GM12878 (cell line): Measurements from ENCODE around the gene CNGA4.

Experiments
- CHD2 ChIP-seq: IDR thresholded peaks from 2 replicates; pipeline ENCODE4 v1.6.1; 2011; ENCODE audit warnings: low read depth, low read length, improper control_type of control experiment, borderline replicate concordance
- CTCF ChIP-seq, 3 experiments: IDR thresholded peaks in 2 of 3; conservative IDR thresholded peaks in 1 of 3; 2 replicates each; pipeline ENCODE4 v1.5.1; 2011; ENCODE audit warnings: low read depth in 3 of 3, low read length in 3 of 3, mild to moderate bottlenecking in 3 of 3, control low read depth in 2 of 3, moderate library complexity in 2 of 3, inconsistent platforms in 1 of 3, mixed read lengths in 1 of 3; ENCODE audit not compliant: control insufficient read depth in 2 of 3, insufficient read depth in 1 of 3; ENCODE audit errors: extremely low read depth in 1 of 3
- CUX1 ChIP-seq: IDR thresholded peaks from 2 replicates; pipeline ENCODE4 v1.6.1; 2012; ENCODE audit warnings: improper control_type of control experiment, low read depth, low read length; ENCODE audit not compliant: insufficient replicate concordance
- ELK1 ChIP-seq: IDR thresholded peaks from 2 replicates; pipeline ENCODE4 v1.6.1; 2012; ENCODE audit warnings: low read depth, low read length, improper control_type of control experiment
- FOXM1 ChIP-seq: IDR thresholded peaks from 2 replicates; pipeline ENCODE4 v1.6.1; 2012; ENCODE audit warnings: low read depth, mild to moderate bottlenecking, inconsistent platforms, low read length, moderate library complexity
- HDAC2 ChIP-seq: fragments of 200-600 bp; sonication (generic); IDR thresholded peaks from 2 replicates; pipeline ENCODE4 v1.6.1; 2017
- RFX5 ChIP-seq: IDR thresholded peaks from 2 replicates; pipeline ENCODE4 v1.6.1; 2011; ENCODE audit warnings: low read depth, low read length, improper control_type of control experiment
- SRF ChIP-seq, 2 experiments: IDR thresholded peaks; 2 replicates each; pipeline ENCODE4 v1.6.1; 2011; ENCODE audit warnings: low read depth in 2 of 2, low read length in 2 of 2, mild to moderate bottlenecking in 1 of 2, moderate library complexity in 1 of 2
- TAF1 ChIP-seq: IDR thresholded peaks from 2 replicates; pipeline ENCODE4 v1.6.1; 2011; ENCODE audit warnings: mild to moderate bottlenecking, low read depth, low read length, borderline replicate concordance
- USF2 ChIP-seq: IDR thresholded peaks from 2 replicates; pipeline ENCODE4 v1.6.1; 2011; ENCODE audit warnings: low read depth, low read length, improper control_type of control experiment, borderline replicate concordance
- YY1 ChIP-seq: IDR thresholded peaks from 2 replicates; pipeline ENCODE4 v1.6.1; 2011; ENCODE audit warnings: low read depth, mild to moderate bottlenecking, low read length
- ZNF207 ChIP-seq: fragments of 450-650 bp; IDR thresholded peaks from 2 replicates; pipeline ENCODE4 v1.6.1; 2014; ENCODE audit warnings: antibody characterized with exemption, mild to moderate bottlenecking, borderline replicate concordance
- ZNF274 ChIP-seq: IDR thresholded peaks from one replicate; pipeline ENCODE4 v1.8.0; 2011; ENCODE audit not compliant: insufficient read length, insufficient read depth

- TF ChIP-seq CTCF (IDR thresholded peaks at IDR 0.05 in 2 of 3, conservative IDR thresholded peaks at IDR 0.05 in 1 of 3; ENCODE audit: control insufficient read depth in 2 of 3, extremely low read depth in 1 of 3, insufficient read depth in 1 of 3, low read depth in 3 of 3, low read length in 3 of 3) (no peak), SRF (IDR thresholded peaks at IDR 0.05; ENCODE audit: low read depth in 2 of 2, low read length in 2 of 2) (no peak), TAF1 (no peak), FOXM1 (no peak), ELK1 (no peak), YY1 (no peak), ZNF207 (no peak), USF2 (no peak), HDAC2 (no peak), CUX1 (no peak), ZNF274 (no peak), RFX5 (no peak), CHD2 (no peak)
These were observed 6.6 kb downstream of the CNGA4 start for GRCh38 chr11:6245536-6245935.
